GM21447 (cell line): ENCODE measurements around the gene PDX1.

ENCODE experiments used
- ATAC-seq: cut with Tn5 transposase; IDR thresholded peaks from one replicate; pipeline ENCODE4 v1.9.1; 2021; ENCODE audit not compliant: unreplicated experiment

The PDX1 gene

GRCh38 chr13:27921961-27922882 is 2.4 kb downstream of the PDX1 start:
- ATAC-seq, result no peak

GRCh38 chr13:27922883-27923612 is 3.2 kb downstream of the PDX1 start:
- no peak for ATAC-seq

- ATAC-seq, result no peak
Observed at GRCh38 chr13:27923794-27924528, 4.2 kb downstream of the PDX1 start.

GRCh38 chr13:27924529-27925141 is 4.8 kb downstream of the PDX1 start:
- ATAC-seq, result no peak

- no peak for ATAC-seq
Observed at GRCh38 chr13:27925220-27925991, 5.6 kb downstream of the PDX1 start.

GRCh38 chr13:27926644-27927434 is 7.0 kb downstream of the PDX1 start:
- ATAC-seq, result no peak

- no peak for ATAC-seq
Observed at GRCh38 chr13:27927444-27928352, 7.9 kb downstream of the PDX1 start.

- no peak for ATAC-seq
Observed at GRCh38 chr13:27928353-27928804, 8.6 kb downstream of the PDX1 start.

- no peak for ATAC-seq
Observed at GRCh38 chr13:27928805-27929753, 9.3 kb downstream of the PDX1 start.

GRCh38 chr13:27929868-27930267 is 10.1 kb downstream of the PDX1 start:
- no peak for ATAC-seq

GRCh38 chr13:27933118-27933517 is 13.3 kb downstream of the PDX1 start:
- no peak for ATAC-seq

- ATAC-seq, result no peak
Observed at GRCh38 chr13:27933580-27934328, 14.0 kb downstream of the PDX1 start.

- ATAC-seq, result no peak
Observed at GRCh38 chr13:27942972-27943371, 23.2 kb downstream of the PDX1 start.

GRCh38 chr13:27952876-27953675 is 33.3 kb downstream of the PDX1 start:
- ATAC-seq, result peak; percentile 30

GRCh38 chr13:27953676-27954405 is 34.0 kb downstream of the PDX1 start:
- ATAC-seq, result peak; percentile 78
